ENCODE measurements around the gene CDC14B. TPM values are rescaled to one million over a fixed set of nuclear protein-coding genes. Genes with fewer than 3 reads are reported as not detected.

The CDC14B gene
- total RNA-seq, 1 donor from 2014 or later: 55.7 TPM

DNA sequence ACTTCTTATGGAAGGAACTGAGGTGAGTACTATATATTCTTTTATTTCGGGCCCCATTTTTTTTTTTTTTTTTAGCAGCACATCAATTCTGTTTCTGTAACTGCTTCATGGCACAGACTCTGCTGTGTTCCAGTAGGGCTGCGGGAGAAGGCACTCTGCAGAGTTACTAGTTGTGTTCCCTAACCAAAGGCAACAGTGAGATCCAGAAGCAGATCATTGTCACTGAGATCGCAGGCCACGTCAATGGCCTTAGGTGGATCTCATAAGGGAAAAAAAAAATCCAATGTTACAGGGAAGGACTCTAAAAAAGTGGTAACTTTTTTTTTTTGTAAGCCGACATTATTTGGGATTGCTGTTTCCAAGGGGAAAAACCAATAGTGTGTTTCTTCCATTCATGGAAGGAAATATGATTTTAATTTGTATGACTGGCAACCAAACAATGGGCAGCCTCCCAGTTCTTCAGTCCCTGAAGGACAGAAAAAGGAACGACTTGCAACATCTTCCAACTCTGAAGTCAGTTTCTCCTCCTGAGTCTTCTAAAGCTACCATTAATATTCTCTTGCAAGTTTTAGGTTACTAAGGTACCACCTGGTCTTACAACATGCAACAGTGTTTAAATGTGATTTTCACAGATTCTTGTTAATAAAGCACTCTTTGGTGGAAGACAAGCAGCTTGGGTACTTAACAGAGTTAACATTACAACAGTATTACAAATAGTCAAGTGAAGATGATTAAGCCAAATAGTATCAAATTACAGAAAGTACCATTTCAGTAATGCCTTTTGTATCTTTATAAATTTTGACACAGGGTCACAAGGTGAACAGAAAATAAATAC is 116.9 kb downstream of the CDC14B start:
- DNase-seq (ENCODE audit: low read depth): no peak

DNA sequence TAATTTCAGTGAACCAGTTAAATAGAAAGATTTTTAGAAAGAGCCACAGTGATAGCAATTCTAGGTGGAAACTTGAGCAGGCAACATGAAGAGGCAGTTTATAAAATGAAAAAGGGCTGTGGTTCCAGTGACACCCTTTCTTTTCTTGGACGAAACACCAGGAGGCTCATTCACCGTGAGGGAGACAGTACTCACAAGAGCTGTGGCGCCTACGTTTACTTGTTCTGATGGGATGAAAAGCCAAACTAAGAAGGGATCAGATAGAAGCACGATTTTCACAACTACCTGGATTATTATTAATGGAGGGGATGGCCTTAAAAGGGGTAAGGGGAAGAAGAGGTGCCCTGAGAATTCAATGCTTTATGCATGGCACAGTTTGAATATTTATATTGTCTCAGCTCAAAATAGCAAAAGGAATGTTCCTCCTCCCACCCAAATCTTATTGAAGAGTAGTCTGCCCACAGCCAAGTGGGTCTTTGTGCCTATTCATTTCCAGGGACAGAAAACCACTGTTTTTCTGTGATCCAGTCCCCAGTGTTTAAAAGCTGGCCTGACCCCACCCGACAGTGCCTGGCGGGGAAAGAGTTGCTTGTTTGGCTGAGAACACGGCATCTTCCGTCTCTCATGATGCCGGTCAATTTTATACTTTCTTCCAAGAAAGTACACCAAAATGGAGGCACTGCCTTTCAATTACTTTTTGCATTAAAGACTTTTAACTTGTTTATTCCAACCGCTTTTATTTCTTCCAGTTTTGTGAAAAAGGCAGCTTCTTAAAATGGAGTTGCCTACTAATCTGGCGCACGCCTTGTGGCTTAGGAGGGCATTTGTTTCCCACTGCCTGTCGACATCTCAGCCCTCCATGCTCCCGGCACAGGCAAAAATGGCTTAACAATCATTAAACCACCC is 117.8 kb downstream of the CDC14B start:
- DNase-seq (ENCODE audit: low read depth): no peak

DNA sequence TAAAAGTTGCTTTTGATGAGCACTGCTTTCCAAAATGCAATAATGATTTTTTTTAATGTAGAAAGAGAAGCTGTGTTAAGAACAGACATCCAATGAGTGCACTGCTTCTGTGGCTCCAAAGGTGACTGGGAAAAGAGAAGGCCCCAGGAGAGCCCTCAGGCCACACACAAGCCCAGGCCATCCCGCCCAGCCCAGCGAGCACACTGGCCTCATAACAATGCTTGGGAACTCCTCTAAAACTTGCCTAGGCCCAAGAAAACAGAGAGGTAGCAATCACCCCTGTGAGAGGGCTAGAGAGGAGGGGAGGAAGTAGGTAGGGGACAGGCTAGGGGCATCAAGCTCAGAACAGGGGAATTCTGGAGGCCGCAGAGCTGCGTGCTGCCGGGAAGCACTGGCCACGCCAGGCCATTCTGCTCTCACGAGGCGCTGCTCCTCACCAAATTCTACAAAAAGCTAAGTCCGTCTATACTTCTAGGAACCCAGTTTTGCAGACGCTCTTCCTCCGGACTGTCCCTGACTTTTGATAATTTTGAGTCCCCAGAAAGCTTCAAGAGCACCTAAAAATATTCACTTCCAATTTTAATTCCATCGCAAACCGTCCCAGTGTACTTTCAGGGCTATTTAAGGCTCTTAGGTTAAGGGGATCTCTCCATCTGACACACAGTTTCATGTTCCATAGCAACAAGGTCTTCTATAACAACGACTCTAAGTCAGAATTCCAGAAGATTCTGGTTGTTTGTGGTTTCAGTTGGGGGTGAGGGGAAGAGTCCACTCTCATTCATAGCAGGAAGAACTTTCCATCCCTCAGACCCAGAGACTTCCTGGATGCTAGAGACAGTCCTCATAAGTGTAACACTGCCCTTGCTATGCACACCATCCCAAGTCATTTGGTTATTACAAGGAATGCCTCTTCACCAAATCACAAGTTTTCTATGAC is 118.7 kb downstream of the CDC14B start:
- DNase-seq (ENCODE audit: low read depth): peak; percentile 2

DNA sequence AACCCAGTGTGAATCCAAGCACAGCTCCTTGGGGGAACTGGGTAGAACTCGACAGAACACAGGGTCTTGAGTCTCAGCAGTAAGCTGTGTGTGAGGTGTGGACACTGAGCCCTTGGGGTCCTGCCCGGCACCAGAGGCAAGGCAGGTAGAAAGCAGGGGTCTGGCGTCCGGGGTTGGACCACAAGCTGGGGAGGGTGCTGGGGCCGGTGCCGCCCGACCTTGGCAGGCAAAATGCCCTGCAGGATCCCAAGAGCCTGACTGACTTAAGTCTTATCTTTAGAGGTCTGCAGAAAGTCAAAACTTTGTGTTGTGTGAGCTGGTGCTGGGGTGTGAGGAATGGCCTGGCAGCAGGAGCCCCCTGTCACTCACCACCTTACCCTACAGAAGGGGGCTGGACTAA is 120.4 kb downstream of the CDC14B start:
- DNase-seq (ENCODE audit: low read depth): no peak

DNA sequence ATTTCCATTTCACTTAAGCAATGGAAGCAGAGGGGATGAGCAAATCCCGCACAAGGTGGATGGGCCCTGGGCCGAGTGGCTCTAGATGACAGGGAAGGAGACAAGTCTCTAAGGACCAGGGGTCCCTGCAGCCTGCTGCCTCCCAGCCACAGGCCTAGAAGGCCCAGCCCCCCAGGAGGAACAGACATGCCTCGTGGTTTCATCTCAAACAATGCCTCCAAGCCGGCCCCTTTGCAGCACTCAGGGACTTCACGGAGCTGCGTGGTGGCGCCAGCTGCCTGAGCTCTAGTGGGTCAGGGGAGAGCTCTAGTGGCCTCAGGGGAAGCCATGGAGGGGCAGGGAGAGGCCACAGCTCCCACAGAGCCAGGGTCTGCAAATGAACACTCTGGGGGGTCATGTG is 120.8 kb downstream of the CDC14B start:
- no peak for DNase-seq (ENCODE audit: low read depth)

DNA sequence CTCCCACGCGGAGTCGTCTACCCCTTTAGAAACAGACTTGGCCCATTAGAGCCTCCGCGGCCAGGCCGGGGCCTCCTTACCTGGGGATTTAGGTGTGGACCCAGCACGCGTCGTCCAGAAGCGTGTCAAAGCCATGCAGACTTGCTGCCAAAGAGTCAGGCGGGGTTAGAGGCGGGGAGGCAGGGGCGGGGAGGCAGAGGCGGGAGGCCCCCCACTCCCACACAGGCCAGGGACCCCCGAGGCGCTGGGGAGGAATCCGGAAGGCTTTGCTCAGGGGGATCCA is 122.6 kb downstream of the CDC14B start:
- no peak for DNase-seq (ENCODE audit: low read depth)

DNA sequence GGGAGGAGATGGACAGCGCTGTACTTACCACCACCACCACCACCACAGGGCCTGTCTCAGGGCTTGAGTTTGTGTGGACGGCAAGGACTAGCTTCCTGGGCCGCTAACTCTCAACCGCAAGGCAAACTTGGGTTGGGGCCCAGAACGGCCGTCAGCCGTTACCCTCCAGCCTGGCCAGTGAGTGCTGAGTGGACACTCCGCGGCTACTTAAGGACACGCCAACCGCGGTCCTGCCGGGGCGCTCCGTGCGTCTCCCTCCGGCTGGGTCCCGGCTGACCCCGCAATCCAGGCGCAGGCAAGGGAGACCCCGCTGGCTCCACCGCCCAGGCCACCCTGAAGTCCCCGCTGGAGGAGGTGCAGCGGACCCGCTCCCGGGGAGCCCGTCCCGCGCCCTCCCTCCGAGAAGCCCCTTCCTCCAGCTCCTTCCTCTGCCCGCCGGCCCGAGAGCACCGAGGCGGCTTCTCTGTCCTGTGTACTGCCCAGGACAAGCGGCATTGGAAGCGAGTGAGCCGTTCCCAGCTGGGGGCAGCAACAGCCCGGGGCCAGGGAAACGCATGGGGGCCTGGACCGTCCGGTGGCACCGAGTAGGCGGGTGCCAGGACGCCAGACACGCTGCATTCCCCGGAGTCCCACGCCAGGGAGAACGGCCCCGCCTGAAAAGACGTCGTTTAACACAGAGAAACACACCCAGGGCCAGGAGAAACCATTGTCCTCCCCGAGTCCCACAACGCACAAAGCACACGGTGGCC is 123.1 kb downstream of the CDC14B start:
- DNase-seq (ENCODE audit: low read depth): no peak

DNA sequence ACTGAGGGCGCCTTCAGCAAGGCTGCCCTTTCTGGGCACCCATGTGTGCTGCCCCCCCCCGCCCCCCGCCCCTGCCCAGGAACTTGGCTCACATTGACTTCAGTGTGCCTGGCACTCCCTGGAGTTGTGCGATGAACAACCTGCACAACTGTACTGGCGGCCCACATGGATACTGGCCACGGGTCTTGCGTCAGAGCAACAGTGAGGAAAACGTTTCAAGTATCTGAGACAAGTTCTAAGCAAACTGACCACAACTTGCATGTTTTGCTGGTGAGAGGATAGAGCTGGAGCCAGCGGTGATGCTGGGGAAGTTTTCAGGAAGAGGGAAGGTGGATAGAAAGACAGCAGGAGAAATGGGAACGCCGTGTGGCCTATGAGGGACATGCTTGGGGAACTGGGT is 124.3 kb downstream of the CDC14B start:
- peak; percentile 21 for DNase-seq (ENCODE audit: low read depth)

DNA sequence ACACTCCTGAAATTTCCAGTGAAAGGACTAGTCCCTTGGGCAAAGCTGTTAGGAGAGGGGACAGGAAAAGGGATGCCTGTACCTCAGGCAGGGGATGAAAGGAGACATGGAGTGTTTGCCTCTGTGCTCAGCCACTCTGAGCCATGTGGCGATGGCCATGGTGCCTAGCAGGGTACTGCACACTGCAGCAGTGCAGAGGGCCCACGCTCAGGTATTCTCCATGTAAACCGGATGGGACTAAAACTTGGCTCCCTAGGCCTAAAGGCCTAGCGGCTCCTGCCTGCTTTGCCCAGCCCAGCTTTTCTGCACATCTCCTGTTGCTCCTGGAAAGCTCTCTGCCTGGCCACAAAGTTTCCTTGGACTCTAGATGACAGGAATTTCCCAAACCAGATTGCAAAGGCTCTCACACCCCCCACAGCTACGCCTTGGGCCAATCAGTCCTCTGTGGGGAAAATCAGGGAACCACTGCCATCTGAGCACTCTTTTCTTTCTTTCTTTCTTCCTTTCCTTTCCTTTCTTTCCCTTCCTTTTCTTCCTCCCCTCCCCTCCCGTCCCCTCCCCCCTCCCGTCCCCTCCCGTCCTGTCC is 125.3 kb downstream of the CDC14B start:
- no peak for DNase-seq (ENCODE audit: low read depth)

DNA sequence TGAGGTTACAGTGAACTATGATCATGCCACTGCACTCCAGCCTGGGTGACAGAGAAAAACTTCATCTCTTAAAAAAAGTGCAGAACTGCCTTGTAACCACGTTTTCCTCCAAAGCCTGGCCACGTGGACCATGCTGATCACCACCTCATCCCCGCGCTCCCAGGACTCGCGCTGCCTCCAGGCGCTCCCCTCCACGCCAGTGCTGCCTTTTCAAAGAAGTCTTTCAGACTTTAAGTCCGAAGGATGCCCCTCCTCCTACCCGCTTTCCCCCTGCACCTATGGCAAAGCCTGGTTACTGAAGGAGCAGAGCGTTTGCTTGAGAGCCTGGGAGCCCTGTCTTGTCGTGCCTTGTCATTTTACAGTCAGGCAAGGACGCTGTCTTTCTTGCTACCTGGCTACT is 125.9 kb downstream of the CDC14B start:
- DNase-seq (ENCODE audit: low read depth): no peak

DNA sequence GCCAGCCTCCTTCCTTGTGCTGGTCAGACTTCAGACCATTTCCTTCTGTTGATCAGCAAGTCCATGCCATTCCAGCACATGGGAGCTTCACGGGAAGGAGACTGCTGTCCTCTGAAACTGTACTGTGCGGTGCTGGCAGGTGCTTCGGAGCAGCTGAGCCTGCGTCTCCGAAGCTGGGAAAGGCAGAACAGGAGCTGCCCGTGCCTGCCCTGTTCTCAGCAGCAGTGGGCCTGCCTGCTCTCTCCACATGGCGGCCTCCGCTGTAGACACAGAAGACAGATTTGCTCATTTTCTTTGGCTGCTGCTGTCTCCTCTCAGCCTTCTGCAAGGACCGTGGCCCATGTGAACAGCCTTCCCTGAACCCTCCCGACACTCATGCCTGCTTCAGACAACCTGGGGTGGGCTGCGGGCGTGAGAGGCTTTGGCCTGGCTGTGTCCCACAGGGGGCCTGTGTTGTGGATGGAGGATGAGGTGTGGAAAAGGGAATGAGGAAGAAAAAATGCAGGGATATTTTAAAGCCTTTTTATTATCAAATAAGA is 126.6 kb downstream of the CDC14B start:
- no peak for DNase-seq (ENCODE audit: low read depth)

DNA sequence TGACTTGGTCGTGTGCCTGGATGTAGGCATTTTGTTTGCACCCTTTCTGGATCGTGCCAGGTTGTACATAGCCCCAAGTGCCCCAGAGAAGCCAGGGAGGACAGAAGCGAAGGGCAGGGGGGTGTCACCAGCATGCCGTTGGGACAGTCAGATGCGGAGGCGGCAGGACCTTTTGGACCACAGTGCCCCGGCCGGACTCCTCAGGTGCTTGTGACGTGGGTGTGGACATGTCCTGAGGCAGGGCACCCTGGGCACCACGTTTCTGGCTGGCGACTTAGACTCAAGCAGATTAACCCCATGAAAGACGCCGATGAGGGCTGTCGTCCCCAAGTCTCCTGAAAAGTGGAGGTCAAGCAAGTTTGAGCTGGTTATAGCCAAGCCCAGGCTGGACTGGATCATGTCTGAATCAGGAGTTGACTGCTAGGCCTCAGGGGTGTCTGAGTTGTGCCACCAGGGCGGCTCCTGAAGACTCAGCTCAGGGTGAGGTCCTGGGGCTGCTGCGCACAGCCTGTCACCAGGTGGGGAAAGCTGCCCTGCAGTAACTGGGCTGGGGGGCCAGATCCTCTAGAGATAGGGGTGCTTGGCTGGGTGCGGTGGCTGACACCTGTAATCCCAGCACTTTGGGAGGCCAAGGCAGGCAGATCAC is 127.6 kb downstream of the CDC14B start:
- no peak for DNase-seq (ENCODE audit: low read depth)

DNA sequence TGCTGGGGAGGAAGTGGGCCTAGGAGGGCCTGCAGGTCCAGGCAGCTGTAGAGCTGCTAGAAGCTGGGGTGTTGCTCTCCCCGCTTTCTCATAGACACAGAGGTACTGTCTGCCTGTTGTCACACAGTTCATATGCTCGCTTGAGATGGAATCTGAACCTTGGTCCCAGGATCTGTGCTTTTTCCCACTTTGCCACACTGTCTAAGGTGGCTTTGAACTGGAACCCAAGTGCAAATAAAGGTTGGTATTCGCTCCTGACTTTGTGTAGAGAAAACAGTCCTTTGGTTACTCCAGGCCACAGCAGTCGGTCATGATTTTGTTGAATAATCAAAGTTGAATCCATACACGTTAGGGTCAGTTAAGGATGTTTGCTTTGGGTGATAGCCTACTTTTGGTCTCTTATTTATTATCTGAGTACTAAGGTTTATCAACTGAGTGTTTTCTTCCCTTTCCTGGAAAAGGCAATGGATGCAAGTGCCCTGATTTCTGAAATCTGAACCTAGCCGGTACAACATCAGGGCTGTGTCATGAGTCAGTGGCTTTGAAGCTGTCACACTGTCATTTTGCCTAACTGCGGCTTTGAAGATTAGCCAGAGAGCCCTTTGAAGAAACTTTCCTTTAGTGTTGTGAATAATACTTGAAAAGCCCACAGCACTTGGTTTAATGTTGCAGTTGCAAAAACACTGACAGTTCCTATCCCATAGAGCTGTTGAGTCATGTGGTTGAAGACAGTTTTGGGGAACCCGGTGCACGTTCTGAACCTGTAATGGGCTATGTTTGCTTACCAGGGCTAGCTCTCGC is 128.4 kb downstream of the CDC14B start:
- DNase-seq (ENCODE audit: low read depth): no peak

DNA sequence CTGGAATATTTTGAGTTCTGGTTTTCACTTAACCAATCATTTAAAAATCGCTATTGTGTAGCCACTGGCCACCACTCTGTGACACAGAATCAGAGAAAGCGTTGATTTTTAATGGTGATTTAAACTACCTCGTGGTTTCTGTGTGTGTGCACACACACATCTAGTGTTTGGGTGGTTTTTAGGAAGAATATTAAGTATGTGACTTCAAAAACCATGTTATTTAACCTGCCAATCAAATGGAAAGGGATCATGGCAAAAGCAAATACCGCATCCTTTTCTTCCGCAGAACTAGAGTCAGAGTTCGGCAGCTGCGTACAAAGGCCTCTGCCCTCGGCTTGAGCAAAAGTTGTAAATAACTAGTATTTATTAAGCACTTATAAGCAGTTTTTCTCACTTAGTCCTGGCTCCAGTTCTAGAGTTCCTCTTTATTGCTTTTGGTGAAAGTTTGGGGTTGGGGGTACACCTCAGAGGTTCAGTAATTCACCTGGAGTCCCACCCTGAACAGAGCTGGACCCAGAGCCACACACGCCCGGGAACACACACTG is 129.0 kb downstream of the CDC14B start:
- DNase-seq (ENCODE audit: low read depth): no peak

DNA sequence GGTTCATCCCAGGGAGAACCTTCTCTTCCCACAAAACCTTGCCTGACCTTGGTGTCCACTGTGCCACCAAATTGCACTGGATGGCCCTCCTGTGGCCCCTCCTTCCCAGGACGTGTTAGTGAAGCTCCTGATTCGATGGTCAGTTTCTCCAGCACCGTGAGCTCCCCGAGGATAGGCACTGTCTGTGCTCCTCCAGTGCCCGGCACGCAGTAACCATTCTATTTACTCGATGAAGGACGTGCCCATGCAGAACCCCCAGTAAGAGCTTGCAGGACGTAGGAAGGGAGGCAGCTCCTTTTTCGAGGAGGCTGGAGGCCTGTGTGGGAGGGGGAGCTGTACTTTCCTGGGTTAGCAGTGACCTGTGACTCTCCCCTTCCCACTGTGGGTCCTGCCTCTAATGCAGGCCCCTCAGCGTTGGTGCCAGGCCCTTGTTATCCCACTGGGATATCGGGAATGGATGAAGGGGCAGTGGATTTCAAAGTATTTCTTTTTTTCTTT is 130.1 kb downstream of the CDC14B start:
- DNase-seq (ENCODE audit: low read depth): no peak

DNA sequence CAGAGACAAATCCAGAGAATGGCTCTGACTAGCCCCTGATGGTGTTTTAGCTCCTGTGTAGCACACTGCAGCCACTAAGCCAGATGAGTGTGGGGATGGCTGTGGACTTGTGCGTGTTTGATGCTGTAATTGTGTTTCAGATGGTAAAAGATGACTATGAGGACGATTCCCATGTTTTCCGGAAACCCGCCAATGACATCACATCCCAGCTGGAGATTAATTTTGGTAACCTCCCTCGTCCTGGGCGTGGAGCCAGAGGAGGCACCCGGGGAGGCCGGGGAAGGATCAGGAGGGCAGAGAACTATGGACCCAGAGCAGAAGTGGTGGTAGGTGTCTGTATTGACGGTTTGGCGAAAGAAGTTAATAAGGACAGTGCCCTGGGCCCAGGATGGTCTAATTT is 131.7 kb downstream of the CDC14B start:
- no peak for DNase-seq (ENCODE audit: low read depth)

DNA sequence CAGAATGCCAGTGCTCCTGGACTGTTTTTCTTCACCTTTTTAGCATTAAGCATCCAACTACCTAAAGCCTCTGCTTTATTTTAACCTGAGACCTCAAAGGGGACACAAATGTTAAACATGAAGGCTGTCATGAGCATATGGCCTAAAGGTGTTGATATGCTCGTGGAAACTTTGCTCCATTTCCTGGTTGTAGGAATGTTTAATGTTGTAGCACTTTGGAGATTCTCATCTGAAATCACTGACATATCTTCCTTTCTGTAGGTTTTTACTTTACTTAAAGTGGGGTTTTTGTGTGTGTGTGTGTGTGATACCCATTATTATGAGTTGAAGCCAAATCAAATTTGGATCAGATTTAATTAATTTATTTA is 132.6 kb downstream of the CDC14B start:
- no peak for DNase-seq (ENCODE audit: low read depth)

DNA sequence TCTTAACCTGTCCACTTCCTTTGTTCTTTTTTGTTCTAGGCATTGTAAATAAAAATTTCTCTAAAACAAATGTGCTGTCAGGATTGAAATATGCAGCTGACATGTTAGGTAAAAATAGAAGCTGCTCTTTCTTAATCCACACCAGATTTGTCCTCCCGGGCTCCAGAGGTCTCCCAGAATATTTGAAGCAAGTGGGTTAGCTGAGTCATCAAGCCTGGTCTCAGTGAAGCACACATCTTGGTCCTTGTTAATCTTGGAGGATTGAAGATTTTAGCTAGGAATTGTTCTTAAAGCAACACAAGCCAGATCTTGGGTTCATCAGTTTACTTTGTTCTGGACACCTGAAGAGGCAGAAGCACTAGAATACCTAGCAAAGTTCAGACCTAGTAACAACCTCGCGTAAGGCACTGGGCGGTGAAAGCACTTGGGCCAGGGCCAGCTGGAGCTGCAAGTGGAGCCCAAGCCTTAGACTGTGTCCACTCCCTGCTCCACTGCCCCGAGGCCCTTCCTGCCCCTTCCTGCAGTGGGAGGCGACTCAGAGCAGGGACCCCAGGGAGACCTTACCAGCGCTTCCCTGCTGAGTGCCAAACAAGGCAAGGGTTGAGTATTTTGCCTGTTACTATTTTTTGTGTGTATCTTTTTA is 133.1 kb downstream of the CDC14B start:
- DNase-seq (ENCODE audit: low read depth): peak; percentile 73

All from renal cortical epithelial cell (primary cell).